HepG2 (cell line): ENCODE data around the gene SP9. TPM values are rescaled to one million over a fixed set of nuclear protein-coding genes. Genes with fewer than 3 reads are reported as not detected.

ENCODE experiments used
- AGO2 ChIP-seq: fragments of 200-400 bp; formaldehyde crosslinking; optimal IDR thresholded peaks from 2 replicates; pipeline ENCODE3; 2017; ENCODE audit warnings: mild to moderate bottlenecking, low read depth, low read length, moderate library complexity
- CBX2 ChIP-seq, 2 experiments: fragments of 200-600 bp in 1 of 2; sonication (generic); formaldehyde crosslinking in 1 of 2; IDR thresholded peaks; 2 replicates each; pipeline versions ENCODE4 v1.7.0 to v1.8.1; 2018 to 2022; ENCODE audit warnings: low read depth in 2 of 2, low read length in 1 of 2, mild to moderate bottlenecking in 1 of 2, missing genetic modification reagents in 1 of 2
- CENPBD1 ChIP-seq: sonication (generic); formaldehyde crosslinking; IDR thresholded peaks from 2 replicates; pipeline ENCODE4 v1.8.0; 2022; ENCODE audit warnings: missing genetic modification reagents, low read depth, mild to moderate bottlenecking, borderline replicate concordance
- FOXO1 ChIP-seq: sonication (generic); formaldehyde crosslinking; IDR thresholded peaks from 2 replicates; pipeline ENCODE4 v1.4.0; 2020; ENCODE audit warnings: missing genetic modification reagents
- HOXA7 ChIP-seq: sonication (generic); formaldehyde crosslinking; IDR thresholded peaks from 2 replicates; pipeline ENCODE4 v1.8.1; 2022; ENCODE audit warnings: mild to moderate bottlenecking, missing genetic modification reagents, moderate library complexity
- IRF9 ChIP-seq: sonication (generic); formaldehyde crosslinking; IDR thresholded peaks from 2 replicates; pipeline ENCODE4 v1.8.0; 2022; ENCODE audit warnings: missing genetic modification reagents, mild to moderate bottlenecking, borderline replicate concordance
- ISX ChIP-seq: sonication (generic); formaldehyde crosslinking; conservative IDR thresholded peaks from 2 replicates; pipeline ENCODE4 v1.5.0; 2020; ENCODE audit warnings: missing genetic modification reagents
- KLF13 ChIP-seq: sonication (generic); formaldehyde crosslinking; IDR thresholded peaks from 2 replicates; pipeline ENCODE4 v1.4.0; 2020; ENCODE audit warnings: mild to moderate bottlenecking, missing genetic modification reagents
- LBX2 ChIP-seq: sonication (generic); formaldehyde crosslinking; IDR thresholded peaks from 2 replicates; pipeline ENCODE4 v1.5.0; 2020; ENCODE audit warnings: missing genetic modification reagents, mild to moderate bottlenecking, borderline replicate concordance
- MAX ChIP-seq: IDR thresholded peaks from 2 replicates; pipeline ENCODE4 v1.6.1; 2012; ENCODE audit warnings: inconsistent platforms
- MED8 ChIP-seq: sonication (generic); formaldehyde crosslinking; IDR thresholded peaks from 2 replicates; pipeline ENCODE4 v1.8.1; 2023; ENCODE audit warnings: mild to moderate bottlenecking, missing genetic modification reagents; ENCODE audit not compliant: insufficient replicate concordance
- MXD4 ChIP-seq: IDR thresholded peaks from 2 replicates; pipeline ENCODE4 v1.6.1; 2016; ENCODE audit warnings: mild to moderate bottlenecking, missing biosample characterization, missing genetic modification reagents
- PAX8 ChIP-seq: sonication (generic); formaldehyde crosslinking; IDR thresholded peaks from 2 replicates; pipeline ENCODE4 v1.8.0; 2022; ENCODE audit warnings: mild to moderate bottlenecking, missing genetic modification reagents, borderline replicate concordance
- POLR2AphosphoS2 ChIP-seq: IDR thresholded peaks from 2 replicates; pipeline ENCODE4 v1.6.1; 2011; ENCODE audit warnings: low read depth, low read length, improper control_type of control experiment
- RFX3 ChIP-seq: IDR thresholded peaks from 2 replicates; pipeline ENCODE4 v1.6.1; 2016; ENCODE audit warnings: missing biosample characterization, missing genetic modification reagents
- SMARCE1 ChIP-seq: fragments of 450-650 bp; IDR thresholded peaks from 2 replicates; pipeline ENCODE4 v1.6.1; 2017; ENCODE audit warnings: borderline replicate concordance
- SYNCRIP ChIP-seq: fragments of 200-400 bp; formaldehyde crosslinking; IDR thresholded peaks from 2 replicates; pipeline ENCODE4 v1.6.1; 2018; ENCODE audit warnings: mild to moderate bottlenecking, low read depth, low read length; ENCODE audit not compliant: insufficient read depth
- ZBTB20 ChIP-seq: sonication (generic); formaldehyde crosslinking; IDR thresholded peaks from 2 replicates; pipeline ENCODE4 v1.8.1; 2023; ENCODE audit warnings: missing genetic modification reagents, low read depth, mild to moderate bottlenecking, borderline replicate concordance
- ZBTB3 ChIP-seq: sonication (generic); formaldehyde crosslinking; IDR thresholded peaks from 2 replicates; pipeline ENCODE4 v1.4.0; 2020; ENCODE audit warnings: low read depth, mild to moderate bottlenecking, moderate library complexity, missing genetic modification reagents, borderline replicate concordance
- ZNF17 ChIP-seq: sonication (generic); formaldehyde crosslinking; IDR thresholded peaks from 2 replicates; pipeline ENCODE4 v1.5.0; 2020; ENCODE audit warnings: mild to moderate bottlenecking, missing genetic modification reagents
- ZNF225 ChIP-seq: sonication (generic); formaldehyde crosslinking; IDR thresholded peaks from 2 replicates; pipeline ENCODE4 v1.4.0; 2020; ENCODE audit warnings: mild to moderate bottlenecking, missing genetic modification reagents
- ZNF232 ChIP-seq: sonication (generic); formaldehyde crosslinking; IDR thresholded peaks from 2 replicates; pipeline ENCODE4 v1.4.0; 2020; ENCODE audit warnings: missing genetic modification reagents, borderline replicate concordance
- ZNF468 ChIP-seq: sonication (generic); formaldehyde crosslinking; IDR thresholded peaks from 2 replicates; pipeline ENCODE4 v1.8.0; 2022; ENCODE audit warnings: mild to moderate bottlenecking, moderate library complexity, missing genetic modification reagents
- ZNF484 ChIP-seq: sonication (generic); formaldehyde crosslinking; IDR thresholded peaks from 2 replicates; pipeline ENCODE4 v1.5.1; 2020; ENCODE audit warnings: mild to moderate bottlenecking, low read depth, missing genetic modification reagents, borderline replicate concordance
- ZNF546 ChIP-seq: sonication (generic); formaldehyde crosslinking; conservative IDR thresholded peaks from 2 replicates; pipeline ENCODE4 v1.8.1; 2023; ENCODE audit warnings: mild to moderate bottlenecking, missing genetic modification reagents
- ZNF576 ChIP-seq: sonication (generic); formaldehyde crosslinking; IDR thresholded peaks from 2 replicates; pipeline ENCODE4 v1.4.0; 2020; ENCODE audit warnings: mild to moderate bottlenecking, missing genetic modification reagents
- ZNF724P ChIP-seq: sonication (generic); formaldehyde crosslinking; IDR thresholded peaks from 2 replicates; pipeline ENCODE4 v1.8.0; 2022; ENCODE audit warnings: missing genetic modification reagents, borderline replicate concordance
- ZNF737 ChIP-seq: sonication (generic); formaldehyde crosslinking; IDR thresholded peaks from 2 replicates; pipeline ENCODE4 v1.5.0; 2020; ENCODE audit warnings: missing genetic modification reagents, mild to moderate bottlenecking, borderline replicate concordance
- ZNF768 ChIP-seq: sonication (generic); formaldehyde crosslinking; IDR thresholded peaks from 2 replicates; pipeline ENCODE4 v1.4.0; 2020; ENCODE audit warnings: missing genetic modification reagents
- ZSCAN31 ChIP-seq: sonication (generic); formaldehyde crosslinking; IDR thresholded peaks from 2 replicates; pipeline ENCODE4 v1.5.0; 2020; ENCODE audit warnings: low read depth, mild to moderate bottlenecking, missing genetic modification reagents
- ZSCAN9 ChIP-seq: IDR thresholded peaks from 2 replicates; pipeline ENCODE4 v1.6.1; 2016; ENCODE audit warnings: borderline replicate concordance
- polyA plus RNA-seq, 8 experiments: library from polyadenylated mRNA; depleted of rRNA in 3 of 8; stranded (reverse) in 7 of 8; unstranded in 1 of 8; fragments of >200 nt; fragmentation: Illumina TruSeq in 4 of 8; extraction: Trizol in 4 of 8; gene quantifications; 2 replicates each; pipeline versions ENCODE4 v1.2.1 to v1.2.3, GENCODE V29; 2011 to 2016; ENCODE audit warnings: low read depth in 4 of 8, missing spikeins in 1 of 8, mixed read lengths in 1 of 8; ENCODE audit not compliant: insufficient read depth in 1 of 8
- total RNA-seq, 5 experiments: library from RNA; depleted of rRNA; stranded (reverse); fragments of >200 nt; fragmentation: Illumina TruSeq; extraction: Trizol; gene quantifications; 2 replicates each; pipeline ENCODE4 v1.2.3, GENCODE V29; 2016; ENCODE audit warnings: low read depth in 1 of 5

Gene SP9
- total and polyA plus RNA-seq, 2 of the 13 experiments (the other 11 are each of a cell fraction or from before 2014, with no cell fraction given): not detected

GRCh38 chr2:174334781-174335251 lies at the start of gene SP9 (continued):
- TF ChIP-seq ZNF546 (CRISPR knock-in tag): no peak
- TF ChIP-seq ZNF17 (CRISPR knock-in tag): no peak
- TF ChIP-seq LBX2 (CRISPR knock-in tag): no peak
- no peak for TF ChIP-seq ZBTB3
- TF ChIP-seq ISX (CRISPR knock-in tag): no peak
- TF ChIP-seq ZNF768 (CRISPR knock-in tag): peak; percentile 48; the same call in 1 of the 2 replicates
- no peak for TF ChIP-seq ZBTB20 (CRISPR knock-in tag)
- TF ChIP-seq ZNF468: no peak
- no peak for TF ChIP-seq KLF13 (CRISPR knock-in tag)
- no peak for TF ChIP-seq ZSCAN9 (CRISPR knock-in tag)
- no peak for TF ChIP-seq PAX8
- peak; percentile 55; the same call in 1 of the 2 replicates for TF ChIP-seq ZSCAN31 (CRISPR knock-in tag)
- TF ChIP-seq ZNF737: no peak
- TF ChIP-seq FOXO1 (CRISPR knock-in tag): no peak
- no peak for TF ChIP-seq CENPBD1 (CRISPR knock-in tag)
- TF ChIP-seq CBX2 (IDR thresholded peaks at IDR 0.05; ENCODE audit: low read depth, low read length): 0 out of 2 replicates have a peak, but pooled peaks have one; percentile 45
- peak; percentile 84 for TF ChIP-seq CBX2 (CRISPR knock-in tag; IDR thresholded peaks at IDR 0.05; ENCODE audit: low read depth)
- no peak for TF ChIP-seq SYNCRIP
- TF ChIP-seq ZNF232 (CRISPR knock-in tag): peak; percentile 79; the same call in 1 of the 2 replicates
- no peak for TF ChIP-seq ZNF724P (CRISPR knock-in tag)
- TF ChIP-seq HOXA7 (CRISPR knock-in tag): no peak
- no peak for TF ChIP-seq MED8 (CRISPR knock-in tag)
- no peak for TF ChIP-seq SMARCE1
- TF ChIP-seq MXD4 (CRISPR knock-in tag): no peak
- no peak for TF ChIP-seq RFX3 (CRISPR knock-in tag)
- peak; percentile 87 for TF ChIP-seq MAX
- no peak for TF ChIP-seq ZNF484
- TF ChIP-seq POLR2AphosphoS2: no peak
- no peak for TF ChIP-seq ZNF576 (CRISPR knock-in tag)
- 0 out of 2 replicates have a peak, but pooled peaks have one; percentile 42 for TF ChIP-seq ZNF225 (CRISPR knock-in tag)
- TF ChIP-seq IRF9 (CRISPR knock-in tag): no peak
- TF ChIP-seq AGO2: no peak
